CD4-positive, alpha-beta T cell treated with Interleukin-6 at 100 ng/mL for 8 hours (primary cell): ENCODE measurements around the gene C9orf43.
A peak's percentile ranks its signal among the peaks of the same experiment; 100 is the strongest.
"Not testable (repeated sequence)": the region's sequence is repeated elsewhere in the genome, so short reads cannot be mapped to it uniquely, and the experiment has no call there.

Experiments
- DNase-seq: peaks from one replicate; pipeline ENCODE4 v3.0.0-alpha.2; 2020; ENCODE audit warnings: mixed read lengths, low spot score

Gene C9orf43

GRCh38 chr9:113410207-113410864, at the start of gene C9orf43, which contains the start of gene POLE3:
Gene C9orf43 (plus strand): TSS chr9:113410747. CDS start chr9:113413494, 2,747 bp downstream.
Gene POLE3 (minus strand): TSS chr9:113410675. CDS start chr9:113410293, 382 bp downstream.
- DNase-seq: peak; percentile 91

- no peak for DNase-seq
Measured at GRCh38 chr9:113361304-113362018, 49.1 kb upstream of the C9orf43 start.

GRCh38 chr9:113363336-113363735, 47.2 kb upstream of the C9orf43 start:
- DNase-seq: no peak

- DNase-seq: no peak
Measured at GRCh38 chr9:113364951-113365350, 45.6 kb upstream of the C9orf43 start.

GRCh38 chr9:113365652-113366051, 44.9 kb upstream of the C9orf43 start:
- not testable (repeated sequence) for DNase-seq

- DNase-seq: no peak
Measured at GRCh38 chr9:113368348-113368981, 42.1 kb upstream of the C9orf43 start.

- DNase-seq: no peak
Measured at GRCh38 chr9:113368982-113369854, 41.3 kb upstream of the C9orf43 start.

GRCh38 chr9:113369855-113370140, 40.7 kb upstream of the C9orf43 start:
- no peak for DNase-seq

GRCh38 chr9:113370806-113371325, 39.7 kb upstream of the C9orf43 start:
- DNase-seq: no peak

GRCh38 chr9:113372059-113372458, 38.5 kb upstream of the C9orf43 start:
- DNase-seq: no peak

GRCh38 chr9:113373256-113373655, 37.3 kb upstream of the C9orf43 start:
- no peak for DNase-seq

- no peak for DNase-seq
Measured at GRCh38 chr9:113373676-113374392, 36.7 kb upstream of the C9orf43 start.

- no peak for DNase-seq
Measured at GRCh38 chr9:113375057-113376023, 35.2 kb upstream of the C9orf43 start.

- peak; percentile 88 for DNase-seq
Measured at GRCh38 chr9:113376634-113377567, 33.6 kb upstream of the C9orf43 start, which contains the start of gene HDHD3. Gene HDHD3 (minus strand): TSS chr9:113376986. CDS start chr9:113374354, 2,632 bp downstream.

GRCh38 chr9:113379094-113379828, 31.3 kb upstream of the C9orf43 start:
- not testable (repeated sequence) for DNase-seq

GRCh38 chr9:113379829-113380210, 30.7 kb upstream of the C9orf43 start:
- not testable (repeated sequence) for DNase-seq

- DNase-seq: no peak
Measured at GRCh38 chr9:113380869-113381378, 29.6 kb upstream of the C9orf43 start.

- DNase-seq: not testable (repeated sequence)
Measured at GRCh38 chr9:113381441-113381840, 29.1 kb upstream of the C9orf43 start.
